K562 (cell line): ENCODE measurements around the gene CTCFL. TPM values are rescaled to one million over a fixed set of nuclear protein-coding genes. Genes with fewer than 3 reads are reported as not detected.

Source experiments
- ATAC-seq: fragments of 200-7000 bp; cut with Tn5 transposase; 3 replicates; pipeline ENCODE4 v1.9.1; 2020; ENCODE audit warnings: moderate library complexity
- BruUV-seq: library from RNA; stranded (reverse); fragments of 400-500 nt; replicated peaks from 2 replicates; lab custom pipeline; 2021; lab: Mats Ljungman, UMichigan
- CTCF ChIA-PET: fragments of 300-600 bp; formaldehyde crosslinking; extraction: SDS; loops from one replicate; lab custom pipeline; 2021; ENCODE audit warnings: low intra/inter-chr PET ratio; lab: Yijun Ruan, JAX
- POLR2A ChIA-PET: fragments of 300-600, 350-650 bp; sonication (Branson Sonifier 250); formaldehyde crosslinking; extraction: SDS; loops from one replicate; lab custom pipeline; 2021; ENCODE audit warnings: antibody characterized with exemption, inconsistent platforms; lab: Yijun Ruan, JAX
- DNase-seq, 4 experiments: peaks; one replicate each; pipeline versions ENCODE4 v3.0.0 to v3.0.0-alpha.2; 2011 to 2018; ENCODE audit warnings: low spot score in 3 of 4, mixed read lengths in 3 of 4; ENCODE audit errors: extremely low read depth in 1 of 4
- FAIRE-seq: peaks from 2 replicates; lab custom pipeline; 2011; peaks lifted over from hg19 to GRCh38; lab: Jason Lieb, UNC
- H2AFZ ChIP-seq: 2 replicates; pipeline ENCODE4 v1.6.0; 2011; ENCODE audit warnings: low read depth, low read length, control low read depth, inconsistent platforms
- H3K27ac ChIP-seq: fragments of 200-600 bp; 3 replicates; pipeline ENCODE4 v1.8.0; 2011; ENCODE audit warnings: low read depth, mild to moderate bottlenecking, control low read depth, inconsistent platforms, low read length, moderate library complexity, mixed read lengths; ENCODE audit errors: extremely low read depth
- H3K27me3 ChIP-seq, 2 experiments: fragments of 300-600 bp in 1 of 2; 2 replicates in 1 of 2; 3 replicates in 1 of 2; pipeline versions ENCODE4 v1.6.0 to v1.8.0; 2011; ENCODE audit warnings: inconsistent platforms in 2 of 2, low read length in 2 of 2, mild to moderate bottlenecking in 1 of 2, mixed read lengths in 1 of 2, moderate library complexity in 1 of 2; ENCODE audit not compliant: control insufficient read depth in 2 of 2, insufficient read depth in 2 of 2
- H3K36me3 ChIP-seq: fragments of 300-600 bp; 3 replicates; pipeline ENCODE4 v1.8.0; 2011; ENCODE audit warnings: mild to moderate bottlenecking, low read length, inconsistent platforms; ENCODE audit not compliant: control insufficient read depth, insufficient read depth
- H3K4me1 ChIP-seq, 2 experiments: fragments of 200-600 bp in 1 of 2; replicated peaks in 1 of 2; 2 replicates in 1 of 2; 3 replicates in 1 of 2; pipeline versions ENCODE4 v1.5.1 to v1.8.0; 2011; ENCODE audit warnings: inconsistent platforms in 2 of 2, low read length in 2 of 2, mild to moderate bottlenecking in 1 of 2, mixed read lengths in 1 of 2, moderate library complexity in 1 of 2; ENCODE audit not compliant: control insufficient read depth in 2 of 2, insufficient read depth in 2 of 2
- H3K4me2 ChIP-seq: 2 replicates; pipeline ENCODE4 v1.6.1; 2011; ENCODE audit warnings: low read length, control low read depth, inconsistent platforms, mixed read lengths; ENCODE audit not compliant: insufficient read depth
- H3K4me3 ChIP-seq: fragments of 200-600 bp; sonication (generic), shearing (Covaris generic); 2 replicates; pipeline ENCODE4 v1.5.1; 2016; ENCODE audit warnings: control low read depth, inconsistent platforms
- H3K79me2 ChIP-seq: fragments of 200-600 bp; 3 replicates; pipeline ENCODE4 v1.8.0; 2011; ENCODE audit warnings: low read length, inconsistent platforms; ENCODE audit not compliant: control insufficient read depth, insufficient read depth
- H3K9ac ChIP-seq, 2 experiments: 2 replicates each; pipeline versions ENCODE4 v1.6.0 to v1.6.1; 2011; ENCODE audit warnings: low read depth in 2 of 2, low read length in 2 of 2, control low read depth in 1 of 2, inconsistent platforms in 1 of 2, mild to moderate bottlenecking in 1 of 2, mixed read lengths in 1 of 2; ENCODE audit not compliant: insufficient read depth in 1 of 2
- H3K9me1 ChIP-seq: one replicate; pipeline ENCODE4 v1.6.0; 2011; ENCODE audit warnings: inconsistent platforms, mild to moderate bottlenecking, low read length, moderate library complexity; ENCODE audit not compliant: control insufficient read depth, insufficient read depth
- H3K9me3 ChIP-seq: replicated peaks from 2 replicates; pipeline ENCODE4 v1.5.1; 2011; ENCODE audit warnings: low read depth, low read length, inconsistent platforms; ENCODE audit not compliant: control insufficient read depth, insufficient read depth
- H4K20me1 ChIP-seq: replicated peaks from 2 replicates; pipeline ENCODE4 v1.6.1; 2011; ENCODE audit warnings: low read length, inconsistent platforms, mixed read lengths; ENCODE audit not compliant: control insufficient read depth, insufficient read depth
- CBX3 ChIP-seq, 2 experiments: IDR thresholded peaks; 1 replicate in 1 of 2; 2 replicates in 1 of 2; pipeline ENCODE4 v1.6.1; 2012; ENCODE audit warnings: inconsistent platforms in 2 of 2, low read length in 2 of 2, borderline replicate concordance in 1 of 2, control low read depth in 1 of 2
- CREBBP ChIP-seq: IDR thresholded peaks from one replicate; pipeline ENCODE4 v1.6.1; 2012; ENCODE audit warnings: low read depth, mild to moderate bottlenecking, control low read depth, inconsistent platforms, low read length
- FIP1L1 ChIP-seq: fragments of 200-400 bp; formaldehyde crosslinking; IDR thresholded peaks from 2 replicates; pipeline ENCODE4 v1.6.1; 2018; ENCODE audit warnings: mild to moderate bottlenecking, low read depth, low read length; ENCODE audit not compliant: poor library complexity, severe bottlenecking
- FOXJ2 ChIP-seq: fragments of 200-800 bp; sonication (Bioruptor generic); IDR thresholded peaks from 2 replicates; pipeline ENCODE4 v1.6.1; 2016; ENCODE audit warnings: missing genetic modification characterization, missing compliant biosample characterization
- IFI16 ChIP-seq: fragments of 250-450 bp; sonication (Bioruptor Pico); IDR thresholded peaks from 2 replicates; pipeline ENCODE4 v2.1.2; 2022; ENCODE audit warnings: mild to moderate bottlenecking, inconsistent platforms
- KDM1A ChIP-seq, 2 experiments: fragments of 450-650 bp; IDR thresholded peaks; 2 replicates each; pipeline ENCODE4 v1.6.1; 2016; ENCODE audit warnings: mild to moderate bottlenecking in 2 of 2
- PCBP2 ChIP-seq: fragments of 200-400 bp; formaldehyde crosslinking; IDR thresholded peaks from 2 replicates; pipeline ENCODE4 v1.6.1; 2018; ENCODE audit warnings: low read length, low read depth, mild to moderate bottlenecking, moderate library complexity; ENCODE audit not compliant: poor library complexity, severe bottlenecking
- PPARD ChIP-seq: fragments of 250-450 bp; sonication (Bioruptor Pico); IDR thresholded peaks from 2 replicates; pipeline ENCODE4 v1.8.0; 2022; ENCODE audit warnings: inconsistent platforms, mild to moderate bottlenecking, moderate library complexity
- RAD21 ChIP-seq, 2 experiments: fragments of 250-450 bp in 1 of 2; fragments of 450-650 bp in 1 of 2; sonication (Bioruptor Pico) in 1 of 2; formaldehyde crosslinking in 1 of 2; IDR thresholded peaks in 1 of 2; conservative IDR thresholded peaks in 1 of 2; 2 replicates each; pipeline versions ENCODE4 v1.4.0 to v1.8.0; 2020 to 2022; ENCODE audit warnings: mild to moderate bottlenecking in 2 of 2, moderate library complexity in 1 of 2
- SAFB2 ChIP-seq: fragments of 200-400 bp; formaldehyde crosslinking; IDR thresholded peaks from 2 replicates; pipeline ENCODE4 v1.6.1; 2018; ENCODE audit warnings: borderline replicate concordance, low read length, low read depth, moderate library complexity; ENCODE audit not compliant: severe bottlenecking
- STAG1 ChIP-seq: sonication (generic); formaldehyde crosslinking; IDR thresholded peaks from 2 replicates; pipeline ENCODE4 v1.5.0; 2020; ENCODE audit warnings: missing genetic modification reagents, borderline replicate concordance
- TAF9B ChIP-seq: fragments of 450-650 bp; IDR thresholded peaks from 2 replicates; pipeline ENCODE4 v1.6.1; 2018; ENCODE audit warnings: mild to moderate bottlenecking; ENCODE audit not compliant: partially characterized antibody
- TBP ChIP-seq: optimal IDR thresholded peaks from 2 replicates; pipeline ENCODE3; 2011; ENCODE audit warnings: low read depth, low read length, improper control_type of control experiment
- U2AF2 ChIP-seq: fragments of 200-400 bp; formaldehyde crosslinking; optimal IDR thresholded peaks from 2 replicates; pipeline ENCODE3; 2017; ENCODE audit warnings: low read depth, mild to moderate bottlenecking, low read length
- XRCC3 ChIP-seq: fragments of 450-650 bp; IDR thresholded peaks from 2 replicates; pipeline ENCODE4 v1.6.1; 2017; ENCODE audit warnings: mild to moderate bottlenecking, moderate library complexity
- XRCC4 ChIP-seq: IDR thresholded peaks from one replicate; pipeline ENCODE4 v1.6.1; 2011; ENCODE audit not compliant: insufficient read depth, insufficient read length; ENCODE audit errors: extremely low read depth
- ZBTB26 ChIP-seq: fragments of 450-650 bp; formaldehyde crosslinking; IDR thresholded peaks from 2 replicates; pipeline ENCODE4 v1.4.0; 2022; ENCODE audit warnings: missing genetic modification characterization
- ZBTB43 ChIP-seq: sonication (generic); formaldehyde crosslinking; IDR thresholded peaks from 2 replicates; pipeline ENCODE4 v1.8.0; 2023; ENCODE audit warnings: mild to moderate bottlenecking, missing genetic modification reagents
- ZNF133 ChIP-seq: fragments of 250-450 bp; sonication (Bioruptor Pico); IDR thresholded peaks from 2 replicates; pipeline ENCODE4 v1.4.0; 2020; ENCODE audit warnings: mild to moderate bottlenecking
- ZNF280A ChIP-seq: fragments of 450-650 bp; IDR thresholded peaks from 2 replicates; pipeline ENCODE4 v1.6.1; 2018; ENCODE audit warnings: mild to moderate bottlenecking, low read depth; ENCODE audit not compliant: partially characterized antibody
- WGBS: fragments of 100-300 bp; shearing (Covaris generic); methylation state at CpG from one replicate; pipeline ENCODE4 v1.1.6; 2016; ENCODE audit warnings: low coverage, mixed read lengths; ENCODE audit not compliant: insufficient coverage; ENCODE audit errors: missing lambda C conversion rate; 5-methylcytosine and 5-hydroxymethylcytosine counted together
- in situ Hi-C: fragments of 300-500 bp; cut with MboI; formaldehyde crosslinking; loops from 4 replicates; pipeline ENCODE4 v1.15.0; 2018; ENCODE audit warnings: inconsistent platforms, mixed read lengths
- intact Hi-C: fragments of 100-400 bp; cut with micrococcal nuclease; formaldehyde crosslinking; loops from 2 replicates; pipeline ENCODE4 v1.14.2; 2022
- polyA plus RNA-seq, 8 experiments: library from polyadenylated mRNA; depleted of rRNA in 4 of 8; stranded (reverse) in 5 of 8; unstranded in 3 of 8; fragments of >200 nt; fragmentation: Nextera tagmentation in 2 of 8; fragmentation: Illumina TruSeq in 1 of 8; extraction: Ambion mirVana in 2 of 8; extraction: Trizol in 1 of 8; gene quantifications; 2 replicates each; pipeline versions ENCODE4 v1.2.1 to v1.2.3, GENCODE V29; 2011 to 2014; ENCODE audit warnings: inconsistent platforms in 1 of 8, missing spikeins in 1 of 8
- total RNA-seq, 7 experiments: library from RNA; depleted of rRNA in 6 of 7; stranded (reverse); fragments of >200 nt in 6 of 7; fragmentation: Illumina TruSeq in 2 of 7; extraction: Trizol in 2 of 7; gene quantifications; 2 replicates each; pipeline versions ENCODE4 v1.2.1 to v1.2.3, GENCODE V29; 2011 to 2021; ENCODE audit warnings: low replicate concordance in 1 of 7

CTCFL gene
- total and polyA plus RNA-seq, 9 of the 15 experiments (the other 6 are each of a cell fraction or from before 2014, with no cell fraction given) = 42.4 to 188 (median 111) TPM

GRCh38 chr20:57573894-57574293 is 49.0 kb upstream of the CTCFL start:
- POLR2A ChIA-PET = interaction anchor here (0.6 kb wide), 1 partner anchor 160 kb away, joined by 4 read pairs; no protein-coding TSS in a partner anchor
- Histone ChIP-seq H3K36me3 (no peaks in the 10 kb centered on the region), H3K27ac (no peak overlapping the region), H3K9me3 (no peaks in the 10 kb centered on the region), H2AFZ (no peak overlapping the region), H3K79me2 (no peaks in the 10 kb centered on the region), H3K9me1 (no peaks in the 10 kb centered on the region), H3K4me2 (no peak overlapping the region), H3K4me3 (no peak overlapping the region), H3K27me3 (peaks cover 13 to 25% of the 10 kb centered on the region in 2 experiments; a peak in 3 of 5 replicates), H3K4me1 (peaks cover 15 to 16% of the 10 kb centered on the region in 2 experiments; a peak in 4 of 5 replicates), H4K20me1 (no peaks in the 10 kb centered on the region), H3K9ac (no peak overlapping the region)
- ATAC-seq (peak; percentile 89), FAIRE-seq (no peak), DNase-seq (peak; percentile 50 to 74 (median 58))
- in situ Hi-C loops (no loop called here), intact Hi-C loops (no loop called here)
- BruUV-seq = no TSS peak
- WGBS = 14% methylated on average over 5 of the region's 5 CpGs
- CTCF ChIA-PET = no interaction called here
- no peak for TF ChIP-seq KDM1A (IDR thresholded peaks at IDR 0.05)
- TF ChIP-seq STAG1 (CRISPR knock-in tag) = no peak
- TF ChIP-seq ZNF280A = no peak
- TF ChIP-seq PCBP2 = no peak
- no peak for TF ChIP-seq ZBTB43 (CRISPR knock-in tag)
- peak in 1 of 2 experiments; percentile 20; a peak in 1 of 4 replicates for TF ChIP-seq RAD21 (CRISPR knock-in tag; conservative IDR thresholded peaks at IDR 0.05 in 1 of 2, IDR thresholded peaks at IDR 0.05 in 1 of 2)
- TF ChIP-seq PPARD = no peak
- no peak for TF ChIP-seq ZBTB26 (CRISPR knock-in tag)
- no peak for TF ChIP-seq FOXJ2
- no peak for TF ChIP-seq XRCC4
- TF ChIP-seq TBP = no peak
- TF ChIP-seq FIP1L1 = no peak
- no peak for TF ChIP-seq SAFB2
- TF ChIP-seq U2AF2 = no peak
- 0 out of 3 replicates have a peak, but pooled peaks of 1 of the 2 experiments have one; percentile 39 for TF ChIP-seq CBX3 (IDR thresholded peaks at IDR 0.05; ENCODE audit: borderline replicate concordance in 1 of 2, low read length in 2 of 2)
- no peak for TF ChIP-seq XRCC3
- no peak for TF ChIP-seq CREBBP
- TF ChIP-seq IFI16 (CRISPR knock-in tag) = no peak
- no peak for TF ChIP-seq ZNF133 (CRISPR knock-in tag)
- TF ChIP-seq TAF9B = peak; percentile 43
